H9 (cell line): ENCODE measurements around the gene OXCT1. TPM values are rescaled to one million over a fixed set of nuclear protein-coding genes. Genes with fewer than 3 reads are reported as not detected.

Experiments
- DNase-seq: peaks from one replicate; pipeline ENCODE4 v3.0.0-alpha.2; 2017
- H2AFZ ChIP-seq: one replicate; pipeline ENCODE4 v1.6.1; 2013; ENCODE audit warnings: mild to moderate bottlenecking, low read length, control low read depth, moderate library complexity
- H2AK5ac ChIP-seq: 2 replicates; pipeline ENCODE4 v1.6.1; 2013; ENCODE audit warnings: low read length, control low read depth, mixed read lengths; ENCODE audit not compliant: insufficient read length
- H2BK120ac ChIP-seq: one replicate; pipeline ENCODE4 v1.6.1; 2013; ENCODE audit warnings: low read depth, mild to moderate bottlenecking, low read length, control low read depth, inconsistent platforms; ENCODE audit not compliant: poor library complexity, severe bottlenecking
- H2BK12ac ChIP-seq: 2 replicates; pipeline ENCODE4 v1.6.1; 2013; ENCODE audit warnings: low read length, control low read depth, mixed read lengths, low read depth; ENCODE audit not compliant: insufficient read length
- H2BK15ac ChIP-seq: 2 replicates; pipeline ENCODE4 v1.6.1; 2013; ENCODE audit warnings: low read depth, low read length, control low read depth
- H2BK20ac ChIP-seq: one replicate; pipeline ENCODE4 v1.6.1; 2013; ENCODE audit warnings: low read depth, mild to moderate bottlenecking, low read length, control low read depth, inconsistent platforms; ENCODE audit not compliant: poor library complexity, severe bottlenecking
- H2BK5ac ChIP-seq: 2 replicates; pipeline ENCODE4 v1.6.1; 2013; ENCODE audit warnings: low read length, control low read depth, mixed read lengths; ENCODE audit not compliant: insufficient read length
- H3K14ac ChIP-seq: 2 replicates; pipeline ENCODE4 v1.6.1; 2013; ENCODE audit warnings: low read length, control low read depth; ENCODE audit not compliant: insufficient read depth
- H3K18ac ChIP-seq: 2 replicates; pipeline ENCODE4 v1.6.1; 2013; ENCODE audit warnings: low read depth, mild to moderate bottlenecking, mixed read lengths, low read length, control low read depth; ENCODE audit not compliant: insufficient read length
- H3K23ac ChIP-seq: 2 replicates; pipeline ENCODE4 v1.6.1; 2013; ENCODE audit warnings: low read length, control low read depth, mixed read lengths, low read depth; ENCODE audit not compliant: insufficient read length
- H3K23me2 ChIP-seq: 2 replicates; pipeline ENCODE4 v1.6.1; 2013; ENCODE audit warnings: low read depth, mild to moderate bottlenecking, mixed read lengths, low read length, control low read depth; ENCODE audit not compliant: insufficient read length, poor library complexity, severe bottlenecking
- H3K27ac ChIP-seq: 2 replicates; pipeline ENCODE4 v1.5.1; 2013; ENCODE audit warnings: low read length, control low read depth, mixed read lengths, low read depth; ENCODE audit not compliant: insufficient read length
- H3K27me3 ChIP-seq: 2 replicates; pipeline ENCODE4 v1.6.1; 2013; ENCODE audit warnings: low read length, control low read depth, inconsistent platforms; ENCODE audit not compliant: insufficient read depth
- H3K4ac ChIP-seq: 2 replicates; pipeline ENCODE4 v1.6.1; 2013; ENCODE audit warnings: low read depth, mild to moderate bottlenecking, control low read depth, inconsistent platforms, low read length, moderate library complexity
- H3K4me1 ChIP-seq: 2 replicates; pipeline ENCODE4 v1.6.1; 2013; ENCODE audit warnings: low read length, control low read depth, inconsistent platforms; ENCODE audit not compliant: insufficient read depth
- H3K4me2 ChIP-seq: 2 replicates; pipeline ENCODE4 v1.6.1; 2013; ENCODE audit warnings: low read length, control low read depth, mixed read lengths; ENCODE audit not compliant: insufficient read length, insufficient read depth
- H3K56ac ChIP-seq: 2 replicates; pipeline ENCODE4 v1.6.1; 2013; ENCODE audit warnings: low read depth, mild to moderate bottlenecking, mixed read lengths, low read length, control low read depth; ENCODE audit not compliant: insufficient read length
- H3K79me1 ChIP-seq: 2 replicates; pipeline ENCODE4 v1.6.1; 2013; ENCODE audit warnings: low read depth, mild to moderate bottlenecking, moderate library complexity, low read length, control low read depth, inconsistent platforms; ENCODE audit not compliant: insufficient read depth, poor library complexity, severe bottlenecking
- H3K79me2 ChIP-seq: 2 replicates; pipeline ENCODE4 v1.6.1; 2013; ENCODE audit warnings: low read length, control low read depth, inconsistent platforms; ENCODE audit not compliant: insufficient read depth
- H3K9ac ChIP-seq: 2 replicates; pipeline ENCODE4 v1.6.1; 2013; ENCODE audit warnings: low read length, control low read depth, mixed read lengths; ENCODE audit not compliant: insufficient read length; ENCODE audit errors: extremely low read depth
- H3K9me3 ChIP-seq: one replicate; pipeline ENCODE4 v1.6.1; 2013; ENCODE audit warnings: low read depth, low read length, inconsistent platforms; ENCODE audit not compliant: control insufficient read depth
- H3T11ph ChIP-seq: one replicate; pipeline ENCODE4 v1.6.1; 2013; ENCODE audit warnings: mild to moderate bottlenecking, low read length, control low read depth, inconsistent platforms
- H4K20me1 ChIP-seq: one replicate; pipeline ENCODE4 v1.6.1; 2013; ENCODE audit not compliant: control insufficient read depth, insufficient read length, insufficient read depth
- H4K5ac ChIP-seq: 2 replicates; pipeline ENCODE4 v1.6.1; 2013; ENCODE audit warnings: low read depth, mild to moderate bottlenecking, mixed read lengths, low read length, control low read depth; ENCODE audit not compliant: insufficient read length
- H4K8ac ChIP-seq: replicated peaks from 2 replicates; pipeline ENCODE4 v1.6.1; 2013; ENCODE audit warnings: low read length, control low read depth, mixed read lengths, low read depth; ENCODE audit not compliant: insufficient read length
- H4K91ac ChIP-seq: 2 replicates; pipeline ENCODE4 v1.6.1; 2013; ENCODE audit warnings: low read depth, mild to moderate bottlenecking, moderate library complexity, mixed read lengths, low read length, control low read depth; ENCODE audit not compliant: insufficient read length
- H3K27ac Mint-ChIP-seq, 3 experiments: 2 replicates in 2 of 3; 3 replicates in 1 of 3; pipeline ENCODE4 v1.8.0; 2020 to 2021; ENCODE audit warnings: mixed read lengths in 3 of 3, mild to moderate bottlenecking in 1 of 3, moderate library complexity in 1 of 3
- H3K27me3 Mint-ChIP-seq: 2 replicates; pipeline ENCODE4 v1.8.0; 2021; ENCODE audit warnings: low read depth, mild to moderate bottlenecking, moderate library complexity, mixed read lengths
- H3K36me3 Mint-ChIP-seq, 3 experiments: 2 replicates in 2 of 3; 3 replicates in 1 of 3; pipeline ENCODE4 v1.8.0; 2020 to 2021; ENCODE audit warnings: low read depth in 3 of 3, mixed read lengths in 3 of 3; ENCODE audit not compliant: insufficient read depth in 1 of 3
- H3K4me1 Mint-ChIP-seq, 2 experiments: 2 replicates each; pipeline ENCODE4 v1.8.0; 2020; ENCODE audit warnings: mixed read lengths in 2 of 2
- H3K4me3 Mint-ChIP-seq, 2 experiments: 2 replicates in 1 of 2; 3 replicates in 1 of 2; pipeline ENCODE4 v1.8.0; 2020 to 2021; ENCODE audit warnings: mild to moderate bottlenecking in 2 of 2, mixed read lengths in 2 of 2, moderate library complexity in 1 of 2
- H3K9me3 Mint-ChIP-seq, 2 experiments: 2 replicates in 1 of 2; 3 replicates in 1 of 2; pipeline ENCODE4 v1.8.0; 2020; ENCODE audit warnings: mild to moderate bottlenecking in 2 of 2, mixed read lengths in 2 of 2, moderate library complexity in 1 of 2
- CTCF ChIP-seq: fragments of 200-600 bp; sonication (generic); conservative IDR thresholded peaks from 3 replicates; pipeline ENCODE4 v1.8.0; 2021; ENCODE audit warnings: antibody characterized with exemption, mild to moderate bottlenecking
- total RNA-seq: library from RNA; stranded (reverse); gene quantifications from 2 replicates; pipeline ENCODE4 v1.2.1, GENCODE V29; 2021

Gene OXCT1
- total RNA-seq, 1 experiment from 2014 or later, result 25.6 TPM

GRCh38 chr5:41874512-41875060 is 4.4 kb upstream of the OXCT1 start:
- TF ChIP-seq CTCF, result no peak
- no peak overlapping the region for H3K27ac ChIP-seq
- H4K5ac ChIP-seq, result no peak overlapping the region
- DNase-seq, result no peak
- H3K23ac ChIP-seq, result no peak overlapping the region
- H2AK5ac ChIP-seq, result no peak overlapping the region
- no peak overlapping the region for H3K4me2 ChIP-seq
- no peaks in the 10 kb centered on the region for H3K79me1 ChIP-seq
- H4K20me1 ChIP-seq, result no peaks in the 10 kb centered on the region
- H3K23me2 ChIP-seq, result peaks cover 6% of the 10 kb centered on the region
- H3K4me1 ChIP-seq, result no peaks in the 10 kb centered on the region
- Mint-ChIP-seq H3K4me1 (peaks cover 3 to 4% of the 10 kb centered on the region in 2 experiments; a peak in 3 of 4 replicates), H3K27me3 (peaks cover 21% of the 10 kb centered on the region), H3K36me3 (no peaks in the 10 kb centered on the region), H3K4me3 (no peak overlapping the region), H3K27ac (no peak overlapping the region), H3K9me3 (no peaks in the 10 kb centered on the region; a peak in 1 of 5 replicates)
- H2BK120ac ChIP-seq, result no peak overlapping the region
- no peak overlapping the region for H3T11ph ChIP-seq
- no peaks in the 10 kb centered on the region for H3K9me3 ChIP-seq
- H3K14ac ChIP-seq, result no peak overlapping the region
- no peaks in the 10 kb centered on the region for H3K79me2 ChIP-seq
- H2AFZ ChIP-seq, result no peak overlapping the region
- no peak overlapping the region for H3K4ac ChIP-seq
- no peak overlapping the region for H4K8ac ChIP-seq
- no peak overlapping the region for H2BK5ac ChIP-seq
- no peak overlapping the region for H4K91ac ChIP-seq
- peaks cover 5% of the 10 kb centered on the region; the same call in 1 of the 2 replicates for H3K27me3 ChIP-seq
- no peak overlapping the region for H2BK12ac ChIP-seq
- no peak overlapping the region for H2BK15ac ChIP-seq
- no peak overlapping the region for H3K18ac ChIP-seq
- H3K56ac ChIP-seq, result no peak overlapping the region
- H3K9ac ChIP-seq, result no peak overlapping the region
- no peak overlapping the region for H2BK20ac ChIP-seq
